GM12878 (cell line): ENCODE measurements around the gene POMT1. TPM values are rescaled to one million over a fixed set of nuclear protein-coding genes. Genes with fewer than 3 reads are reported as not detected.

Experiments used
- ATAC-seq: fragments of 200-7000 bp; cut with Tn5 transposase; 3 replicates; pipeline ENCODE4 v1.9.1; 2020; ENCODE audit warnings: mild to moderate bottlenecking, moderate library complexity
- BruUV-seq: library from RNA; stranded (reverse); fragments of 400-500 nt; replicated peaks from 2 replicates; lab custom pipeline; 2021; lab: Mats Ljungman, UMichigan
- CTCF ChIA-PET: fragments of 300-600 bp; sonication (Branson Sonifier 250); formaldehyde crosslinking; extraction: SDS; loops from one replicate; lab custom pipeline; 2021; ENCODE audit warnings: inconsistent platforms; lab: Yijun Ruan, JAX
- POLR2A ChIA-PET: fragments of 350-600 bp; formaldehyde crosslinking; extraction: SDS; loops from one replicate; lab custom pipeline; 2021; ENCODE audit warnings: inconsistent platforms; lab: Charles Lee
- RAD21 ChIA-PET: fragments of 300-600 bp; sonication (Branson Sonifier 250); formaldehyde crosslinking; loops from one replicate; lab custom pipeline; 2023; ENCODE audit warnings: antibody characterized with exemption; ENCODE audit not compliant: unreplicated experiment; lab: Charles Lee
- SMC1A ChIA-PET: fragments of 300-600 bp; sonication (Branson Sonifier 250); formaldehyde crosslinking; loops from one replicate; lab custom pipeline; 2023; ENCODE audit not compliant: unreplicated experiment, uncharacterized antibody; lab: Charles Lee
- DNase-seq: peaks from one replicate; pipeline ENCODE4 v3.0.0-alpha.2; 2011; ENCODE audit warnings: low read depth, low spot score
- FAIRE-seq: peaks from 3 replicates; lab custom pipeline; 2011; peaks lifted over from hg19 to GRCh38; lab: Jason Lieb, UNC
- H2AFZ ChIP-seq: 2 replicates; pipeline ENCODE4 v1.6.0; 2011; ENCODE audit warnings: low read depth, low read length, control low read depth; ENCODE audit not compliant: control insufficient read depth
- H3K27ac ChIP-seq: 2 replicates; pipeline ENCODE4 v1.5.1; 2011; ENCODE audit warnings: control low read depth; ENCODE audit not compliant: control insufficient read depth, insufficient read depth
- H3K27me3 ChIP-seq, 2 experiments: replicated peaks in 1 of 2; 2 replicates each; pipeline versions ENCODE4 v1.6.0 to v1.6.1; 2011; ENCODE audit warnings: low read length in 1 of 2; ENCODE audit not compliant: control insufficient read depth in 2 of 2, insufficient read depth in 2 of 2
- H3K36me3 ChIP-seq, 2 experiments: 2 replicates each; pipeline ENCODE4 v1.5.1; 2011; ENCODE audit warnings: low read length in 1 of 2; ENCODE audit not compliant: control insufficient read depth in 2 of 2, insufficient read depth in 2 of 2
- H3K4me1 ChIP-seq: 2 replicates; pipeline ENCODE4 v1.6.1; 2011; ENCODE audit warnings: mild to moderate bottlenecking, low read length, moderate library complexity, mixed read lengths; ENCODE audit not compliant: control insufficient read depth, insufficient read depth
- H3K4me2 ChIP-seq: 2 replicates; pipeline ENCODE4 v1.6.0; 2011; ENCODE audit warnings: control low read depth; ENCODE audit not compliant: control insufficient read depth, insufficient read depth
- H3K4me3 ChIP-seq: fragments of 200-600 bp; sonication (generic); 2 replicates; pipeline ENCODE4 v1.5.1; 2016
- H3K79me2 ChIP-seq: 2 replicates; pipeline ENCODE4 v1.6.0; 2011; ENCODE audit warnings: low read length; ENCODE audit not compliant: control insufficient read depth, insufficient read depth
- H3K9ac ChIP-seq: 2 replicates; pipeline ENCODE4 v1.8.0; 2011; ENCODE audit warnings: low read length, control low read depth, mixed read lengths; ENCODE audit not compliant: control insufficient read depth, insufficient read depth
- H3K9me3 ChIP-seq: replicated peaks from 3 replicates; pipeline ENCODE4 v1.5.1; 2011; ENCODE audit warnings: mild to moderate bottlenecking, low read length; ENCODE audit not compliant: control insufficient read depth, insufficient read depth
- H4K20me1 ChIP-seq: 2 replicates; pipeline ENCODE4 v1.6.0; 2011; ENCODE audit not compliant: control insufficient read depth, insufficient read depth
- EGR1 ChIP-seq, 2 experiments: IDR thresholded peaks; 1 replicate in 1 of 2; 2 replicates in 1 of 2; pipeline ENCODE4 v1.6.1; 2011 to 2012; ENCODE audit warnings: low read depth in 2 of 2, low read length in 2 of 2, borderline replicate concordance in 1 of 2, mild to moderate bottlenecking in 1 of 2, moderate library complexity in 1 of 2
- EP300 ChIP-seq, 2 experiments: fragments of 150-350 bp in 1 of 2; IDR thresholded peaks; 2 replicates each; pipeline ENCODE4 v1.6.1; 2011 to 2012; ENCODE audit warnings: low read depth in 2 of 2, low read length in 2 of 2, borderline replicate concordance in 1 of 2, improper control_type of control experiment in 1 of 2, inconsistent platforms in 1 of 2; ENCODE audit not compliant: control insufficient read depth in 1 of 2
- NRF1 ChIP-seq: conservative IDR thresholded peaks from 2 replicates; pipeline ENCODE4 v1.6.1; 2011; ENCODE audit warnings: mild to moderate bottlenecking, low read depth, low read length, improper control_type of control experiment
- POLR2A ChIP-seq: IDR thresholded peaks from 2 replicates; pipeline ENCODE4 v1.6.1; 2011; ENCODE audit warnings: low read depth, mild to moderate bottlenecking, low read length
- RAD51 ChIP-seq: fragments of 450-650 bp; IDR thresholded peaks from 2 replicates; pipeline ENCODE4 v1.6.1; 2016; ENCODE audit warnings: moderate library complexity, mild to moderate bottlenecking, inconsistent platforms
- WGBS: methylation state at CpG from one replicate; pipeline ENCODE4 v1.1.6; 2016; ENCODE audit warnings: low lambda C conversion rate; ENCODE audit not compliant: insufficient replicate concordance, insufficient coverage; ENCODE audit errors: missing lambda C conversion rate; 5-methylcytosine and 5-hydroxymethylcytosine counted together
- in situ Hi-C: fragments of 300-500 bp; cut with MboI; formaldehyde crosslinking; loops from 9 replicates; pipeline ENCODE4 v1.14.3; 2018; ENCODE audit warnings: mixed read lengths
- intact Hi-C: fragments of 100-400 bp; cut with micrococcal nuclease; formaldehyde crosslinking; loops from one replicate; pipeline ENCODE4 v1.14.2; 2022; ENCODE audit not compliant: unreplicated experiment
- polyA plus RNA-seq, 11 experiments: library from polyadenylated mRNA; depleted of rRNA in 4 of 11; unstranded in 6 of 11; stranded (reverse) in 5 of 11; fragments of >200 nt; fragmentation: Nextera tagmentation in 4 of 11; fragmentation: Illumina TruSeq in 1 of 11; extraction: Ambion mirVana in 4 of 11; extraction: Trizol in 1 of 11; gene quantifications; 1 replicate in 1 of 11; 2 replicates in 10 of 11; pipeline versions ENCODE4 v1.2.1 to v1.2.3, GENCODE V29; 2011 to 2016; ENCODE audit warnings: inconsistent platforms in 2 of 11, missing spikeins in 2 of 11, low read depth in 1 of 11
- total RNA-seq, 4 experiments: library from RNA; depleted of rRNA in 3 of 4; stranded (reverse); fragments of >200 nt in 3 of 4; fragmentation: Illumina TruSeq in 1 of 4; extraction: Trizol in 1 of 4; gene quantifications; 2 replicates each; pipeline versions ENCODE4 v1.2.1 to v1.2.3, GENCODE V29; 2013 to 2021
- TF ChIP-seq, protein P1 (sequence below): IDR thresholded peaks from 2 replicates; pipeline ENCODE4 v1.6.1; 2012; ENCODE audit warnings: improper control_type of control experiment, low read depth, low read length; ENCODE audit not compliant: insufficient replicate concordance
- TF ChIP-seq, protein P2 (sequence below): fragments of 450-650 bp; IDR thresholded peaks from 2 replicates; pipeline ENCODE4 v1.6.1; 2016; ENCODE audit warnings: mild to moderate bottlenecking
- TF ChIP-seq, protein P3 (sequence below): IDR thresholded peaks from 2 replicates; pipeline ENCODE4 v1.6.1; 2011; ENCODE audit warnings: low read depth, low read length, improper control_type of control experiment, borderline replicate concordance

POMT1 gene
- total and polyA plus RNA-seq, 10 of the 15 experiments (the other 5 are each of a cell fraction or from before 2014, with no cell fraction given): 1.2 to 19.2 (median 12.6) TPM

DNA sequence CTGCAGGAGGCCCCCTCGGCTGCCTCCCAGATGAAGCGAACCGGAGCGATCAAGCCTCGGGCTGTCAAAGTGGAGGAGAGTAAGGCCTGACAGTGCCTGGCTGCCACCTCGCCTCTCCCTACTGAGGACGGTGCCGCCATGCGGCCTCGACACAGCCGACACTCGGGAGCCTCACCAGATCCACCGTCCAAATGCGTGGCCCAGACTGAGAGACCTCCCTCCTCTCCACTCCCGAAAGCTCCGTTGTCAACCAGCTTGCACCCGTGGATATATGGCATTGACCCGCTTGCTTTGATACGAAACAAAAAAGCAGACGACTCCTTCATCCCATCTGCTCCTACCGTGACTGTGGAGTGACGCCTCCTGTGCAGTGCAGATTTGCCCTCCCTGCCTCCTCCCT, 6.9 kb upstream of the POMT1 start:
- CTCF ChIA-PET: interaction anchor here (0.7 to 1.5 kb wide), 2 partner anchors 146 to 180 kb away, joined by 3 to 4 read pairs; no protein-coding TSS in a partner anchor
- Histone ChIP-seq H3K4me3 (no peak overlapping the region), H3K4me1 (no peaks in the 10 kb centered on the region), H3K27me3 (no peaks in the 10 kb centered on the region), H3K9ac (no peak overlapping the region), H2AFZ (no peak overlapping the region), H3K27ac (no peak overlapping the region), H3K79me2 (no peaks in the 10 kb centered on the region), H3K4me2 (no peak overlapping the region), H4K20me1 (no peaks in the 10 kb centered on the region), H3K36me3 (peaks cover 41 to 54% of the 10 kb centered on the region in 2 experiments), H3K9me3 (no peaks in the 10 kb centered on the region)
- WGBS: 95% methylated on average over 15 of the region's 22 CpGs
- ATAC-seq (no peak), FAIRE-seq (no peak), DNase-seq (no peak)
- RAD21 ChIA-PET: no interaction called here
- TF ChIP-seq, protein P1, sequence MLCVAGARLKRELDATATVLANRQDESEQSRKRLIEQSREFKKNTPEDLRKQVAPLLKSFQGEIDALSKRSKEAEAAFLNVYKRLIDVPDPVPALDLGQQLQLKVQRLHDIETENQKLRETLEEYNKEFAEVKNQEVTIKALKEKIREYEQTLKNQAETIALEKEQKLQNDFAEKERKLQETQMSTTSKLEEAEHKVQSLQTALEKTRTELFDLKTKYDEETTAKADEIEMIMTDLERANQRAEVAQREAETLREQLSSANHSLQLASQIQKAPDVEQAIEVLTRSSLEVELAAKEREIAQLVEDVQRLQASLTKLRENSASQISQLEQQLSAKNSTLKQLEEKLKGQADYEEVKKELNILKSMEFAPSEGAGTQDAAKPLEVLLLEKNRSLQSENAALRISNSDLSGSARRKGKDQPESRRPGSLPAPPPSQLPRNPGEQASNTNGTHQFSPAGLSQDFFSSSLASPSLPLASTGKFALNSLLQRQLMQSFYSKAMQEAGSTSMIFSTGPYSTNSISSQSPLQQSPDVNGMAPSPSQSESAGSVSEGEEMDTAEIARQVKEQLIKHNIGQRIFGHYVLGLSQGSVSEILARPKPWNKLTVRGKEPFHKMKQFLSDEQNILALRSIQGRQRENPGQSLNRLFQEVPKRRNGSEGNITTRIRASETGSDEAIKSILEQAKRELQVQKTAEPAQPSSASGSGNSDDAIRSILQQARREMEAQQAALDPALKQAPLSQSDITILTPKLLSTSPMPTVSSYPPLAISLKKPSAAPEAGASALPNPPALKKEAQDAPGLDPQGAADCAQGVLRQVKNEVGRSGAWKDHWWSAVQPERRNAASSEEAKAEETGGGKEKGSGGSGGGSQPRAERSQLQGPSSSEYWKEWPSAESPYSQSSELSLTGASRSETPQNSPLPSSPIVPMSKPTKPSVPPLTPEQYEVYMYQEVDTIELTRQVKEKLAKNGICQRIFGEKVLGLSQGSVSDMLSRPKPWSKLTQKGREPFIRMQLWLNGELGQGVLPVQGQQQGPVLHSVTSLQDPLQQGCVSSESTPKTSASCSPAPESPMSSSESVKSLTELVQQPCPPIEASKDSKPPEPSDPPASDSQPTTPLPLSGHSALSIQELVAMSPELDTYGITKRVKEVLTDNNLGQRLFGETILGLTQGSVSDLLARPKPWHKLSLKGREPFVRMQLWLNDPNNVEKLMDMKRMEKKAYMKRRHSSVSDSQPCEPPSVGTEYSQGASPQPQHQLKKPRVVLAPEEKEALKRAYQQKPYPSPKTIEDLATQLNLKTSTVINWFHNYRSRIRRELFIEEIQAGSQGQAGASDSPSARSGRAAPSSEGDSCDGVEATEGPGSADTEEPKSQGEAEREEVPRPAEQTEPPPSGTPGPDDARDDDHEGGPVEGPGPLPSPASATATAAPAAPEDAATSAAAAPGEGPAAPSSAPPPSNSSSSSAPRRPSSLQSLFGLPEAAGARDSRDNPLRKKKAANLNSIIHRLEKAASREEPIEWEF: no peak
- no peak for TF ChIP-seq NRF1
- peak; percentile 25 for TF ChIP-seq POLR2A
- TF ChIP-seq, protein P2, sequence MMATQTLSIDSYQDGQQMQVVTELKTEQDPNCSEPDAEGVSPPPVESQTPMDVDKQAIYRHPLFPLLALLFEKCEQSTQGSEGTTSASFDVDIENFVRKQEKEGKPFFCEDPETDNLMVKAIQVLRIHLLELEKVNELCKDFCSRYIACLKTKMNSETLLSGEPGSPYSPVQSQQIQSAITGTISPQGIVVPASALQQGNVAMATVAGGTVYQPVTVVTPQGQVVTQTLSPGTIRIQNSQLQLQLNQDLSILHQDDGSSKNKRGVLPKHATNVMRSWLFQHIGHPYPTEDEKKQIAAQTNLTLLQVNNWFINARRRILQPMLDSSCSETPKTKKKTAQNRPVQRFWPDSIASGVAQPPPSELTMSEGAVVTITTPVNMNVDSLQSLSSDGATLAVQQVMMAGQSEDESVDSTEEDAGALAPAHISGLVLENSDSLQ: no peak
- TF ChIP-seq RAD51: no peak
- no peak for TF ChIP-seq EGR1 (IDR thresholded peaks at IDR 0.05; ENCODE audit: borderline replicate concordance in 1 of 2, low read depth in 2 of 2, low read length in 2 of 2)
- TF ChIP-seq, protein P3, sequence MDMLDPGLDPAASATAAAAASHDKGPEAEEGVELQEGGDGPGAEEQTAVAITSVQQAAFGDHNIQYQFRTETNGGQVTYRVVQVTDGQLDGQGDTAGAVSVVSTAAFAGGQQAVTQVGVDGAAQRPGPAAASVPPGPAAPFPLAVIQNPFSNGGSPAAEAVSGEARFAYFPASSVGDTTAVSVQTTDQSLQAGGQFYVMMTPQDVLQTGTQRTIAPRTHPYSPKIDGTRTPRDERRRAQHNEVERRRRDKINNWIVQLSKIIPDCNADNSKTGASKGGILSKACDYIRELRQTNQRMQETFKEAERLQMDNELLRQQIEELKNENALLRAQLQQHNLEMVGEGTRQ: no peak
- no peak for TF ChIP-seq EP300 (IDR thresholded peaks at IDR 0.05; ENCODE audit: borderline replicate concordance in 1 of 2, control insufficient read depth in 1 of 2, low read depth in 2 of 2, low read length in 2 of 2)
- POLR2A ChIA-PET: no interaction called here
- in situ Hi-C loops: no loop called here
- SMC1A ChIA-PET: no interaction called here
- intact Hi-C loops: no loop called here
- BruUV-seq: no TSS peak
